ENCODE results near the gene OR5B12.

GRCh38 chr11:58391879-58392278 is 50.2 kb downstream of the OR5B12 start:
- TF ChIP-seq CTCF (IDR thresholded peaks at IDR 0.05 in 2 of 3, conservative IDR thresholded peaks at IDR 0.05 in 1 of 3; ENCODE audit: control insufficient read depth in 2 of 3, extremely low read depth in 1 of 3, insufficient read depth in 1 of 3, low read depth in 3 of 3, low read length in 3 of 3) (no peak), DPF2 (IDR thresholded peaks at IDR 0.05) (no peak), POLR2AphosphoS5 (IDR thresholded peaks at IDR 0.05; ENCODE audit: low read length) (no peak), MAX (IDR thresholded peaks at IDR 0.05; ENCODE audit: low read depth, low read length) (no peak), CHD4 (IDR thresholded peaks at IDR 0.05) (no peak), POLR2A (IDR thresholded peaks at IDR 0.05; ENCODE audit: low read depth, low read length) (no peak), SMC3 (IDR thresholded peaks at IDR 0.05; ENCODE audit: borderline replicate concordance, low read length) (no peak), TARDBP (IDR thresholded peaks at IDR 0.05; ENCODE audit: borderline replicate concordance) (no peak), ZNF24 (IDR thresholded peaks at IDR 0.05) (no peak)

Measured in GM12878 (cell line).